Endothelial cell of umbilical vein (primary cell): ENCODE results near the gene LCLAT1. TPM values are rescaled to one million over a fixed set of nuclear protein-coding genes. Genes with fewer than 3 reads are reported as not detected.

Experiments used
- BruUV-seq: library from RNA; stranded (reverse); fragments of 400-500 nt; replicated peaks from 2 replicates; lab custom pipeline; 2021; lab: Mats Ljungman, UMichigan
- CTCF ChIA-PET: fragments of 300-600, 350-600 bp; sonication (Branson Sonifier 250); formaldehyde crosslinking; loops from one replicate; lab custom pipeline; 2021; ENCODE audit warnings: antibody characterized with exemption, inconsistent platforms; lab: Charles Lee
- POLR2A ChIA-PET: fragments of 300-600, 350-600 bp; sonication (Branson Sonifier 250); formaldehyde crosslinking; loops from one replicate; lab custom pipeline; 2021; ENCODE audit warnings: antibody characterized with exemption, inconsistent platforms; lab: Charles Lee
- DNase-seq: peaks from one replicate; pipeline ENCODE4 v3.0.0-alpha.2; 2011; ENCODE audit warnings: low read depth, low spot score
- FAIRE-seq: peaks from 2 replicates; lab custom pipeline; 2011; peaks lifted over from hg19 to GRCh38; lab: Jason Lieb, UNC
- H2AFZ ChIP-seq: 2 replicates; pipeline ENCODE4 v1.6.0; 2012; ENCODE audit warnings: low read depth, low read length, control low read depth, inconsistent platforms
- H3K27ac ChIP-seq: 2 replicates; pipeline ENCODE4 v1.5.1; 2011; ENCODE audit warnings: low read depth, mild to moderate bottlenecking, control low read depth, low read length, moderate library complexity; ENCODE audit not compliant: insufficient read depth
- H3K27me3 ChIP-seq, 2 experiments: 2 replicates each; pipeline versions ENCODE4 v1.6.0 to v1.6.1; 2011; ENCODE audit warnings: low read length in 2 of 2, mixed read lengths in 1 of 2; ENCODE audit not compliant: control insufficient read depth in 2 of 2, insufficient read depth in 2 of 2
- H3K36me3 ChIP-seq, 2 experiments: 2 replicates in 1 of 2; 3 replicates in 1 of 2; pipeline ENCODE4 v1.5.1; 2011; ENCODE audit warnings: low read length in 2 of 2, mild to moderate bottlenecking in 1 of 2, moderate library complexity in 1 of 2; ENCODE audit not compliant: control insufficient read depth in 2 of 2, insufficient read depth in 2 of 2; ENCODE audit errors: extremely low read depth in 1 of 2
- H3K4me1 ChIP-seq: 3 replicates; pipeline ENCODE4 v1.5.1; 2011; ENCODE audit warnings: mild to moderate bottlenecking, low read length; ENCODE audit not compliant: control insufficient read depth, insufficient read depth; ENCODE audit errors: extremely low read depth
- H3K4me2 ChIP-seq: 2 replicates; pipeline ENCODE4 v1.6.1; 2011; ENCODE audit warnings: low read length, control low read depth, mixed read lengths; ENCODE audit not compliant: insufficient read depth
- H3K4me3 ChIP-seq, 3 experiments: fragments of 200-600 bp in 1 of 3; sonication (generic), shearing (Covaris generic) in 1 of 3; replicated peaks in 1 of 3; 2 replicates each; pipeline ENCODE4 v1.5.1; 2011 to 2016; ENCODE audit warnings: control low read depth in 3 of 3, low read length in 3 of 3, mild to moderate bottlenecking in 2 of 3, inconsistent platforms in 1 of 3, low read depth in 1 of 3, moderate library complexity in 1 of 3; ENCODE audit not compliant: insufficient read depth in 1 of 3
- H3K79me2 ChIP-seq: 2 replicates; pipeline ENCODE4 v1.6.0; 2012; ENCODE audit warnings: low read length, inconsistent platforms; ENCODE audit not compliant: control insufficient read depth, insufficient read depth
- H3K9ac ChIP-seq: replicated peaks from 2 replicates; pipeline ENCODE3; 2011; ENCODE audit warnings: low read length, control low read depth; ENCODE audit not compliant: insufficient read depth; ENCODE audit errors: extremely low read depth
- H3K9me1 ChIP-seq: replicated peaks from 3 replicates; pipeline ENCODE4 v1.6.0; 2011; ENCODE audit warnings: mild to moderate bottlenecking, low read length; ENCODE audit not compliant: control insufficient read depth, insufficient read depth; ENCODE audit errors: extremely low read depth
- H3K9me3 ChIP-seq: replicated peaks from 2 replicates; pipeline ENCODE4 v1.5.1; 2012; ENCODE audit warnings: low read length, inconsistent platforms; ENCODE audit not compliant: control insufficient read depth, insufficient read depth
- H4K20me1 ChIP-seq: replicated peaks from 2 replicates; pipeline ENCODE3; 2011; ENCODE audit warnings: mild to moderate bottlenecking, low read length; ENCODE audit not compliant: control insufficient read depth, insufficient read depth; ENCODE audit errors: extremely low read depth
- GATA2 ChIP-seq: IDR thresholded peaks from 2 replicates; pipeline ENCODE4 v1.7.0; 2011; ENCODE audit warnings: low read depth, mild to moderate bottlenecking, moderate library complexity, mixed read lengths, low read length; ENCODE audit not compliant: insufficient read length, insufficient read depth
- JUN ChIP-seq: IDR thresholded peaks from 2 replicates; pipeline ENCODE4 v1.6.1; 2011; ENCODE audit warnings: borderline replicate concordance, low read depth; ENCODE audit not compliant: insufficient read length, insufficient read depth
- MAX ChIP-seq: IDR thresholded peaks from 2 replicates; pipeline ENCODE4 v1.6.1; 2011; ENCODE audit not compliant: insufficient read depth, insufficient read length
- POLR2A ChIP-seq: IDR thresholded peaks from 2 replicates; pipeline ENCODE4 v1.6.1; 2012; ENCODE audit warnings: low read depth, mild to moderate bottlenecking, control low read depth, low read length
- dilution Hi-C: fragments of 300-500 bp; cut with MboI; formaldehyde crosslinking; loops from one replicate; pipeline ENCODE4 v1.15.0; 2019; ENCODE audit warnings: low sequenced_read_pairs; ENCODE audit not compliant: extremely low pct_ligation_motif_present
- intact Hi-C: fragments of 100-400 bp; cut with micrococcal nuclease; formaldehyde crosslinking; loops from one replicate; pipeline ENCODE4 v1.10.0; 2022
- polyA plus RNA-seq, 4 experiments: library from polyadenylated mRNA; depleted of rRNA in 3 of 4; stranded (reverse) in 3 of 4; unstranded in 1 of 4; fragments of >200 nt; gene quantifications; 2 replicates each; pipeline versions ENCODE4 v1.2.1 to v1.2.3, GENCODE V29; 2011 to 2012; ENCODE audit warnings: missing spikeins in 1 of 4
- total RNA-seq: library from RNA; stranded (reverse); gene quantifications from 2 replicates; pipeline ENCODE4 v1.2.3, GENCODE V29; 2021

LCLAT1 gene
- total and polyA plus RNA-seq, 2 donors (not counting 3 experiments of a cell fraction or from before 2014, with no cell fraction given): 6.1 to 20.8 TPM

- H3K4me1 ChIP-seq: no peaks in the 10 kb centered on the region
- FAIRE-seq (no peak), DNase-seq (no peak)
- H3K4me3 ChIP-seq: no peak overlapping the region
- no peak overlapping the region for H3K4me2 ChIP-seq
- no peak overlapping the region for H2AFZ ChIP-seq
- TF ChIP-seq GATA2: no peak
- H3K27me3 ChIP-seq: no peaks in the 10 kb centered on the region
- BruUV-seq: no TSS peak
- intact Hi-C loops: no loop called here
- no peaks in the 10 kb centered on the region for H3K79me2 ChIP-seq
- H3K27ac ChIP-seq: no peak overlapping the region
- H3K36me3 ChIP-seq: no peaks in the 10 kb centered on the region
- H3K9ac ChIP-seq: no peak overlapping the region
- dilution Hi-C loops: no loop called here
- H3K9me1 ChIP-seq: no peaks in the 10 kb centered on the region
- CTCF ChIA-PET: no interaction called here
- H4K20me1 ChIP-seq: no peaks in the 10 kb centered on the region
- no peaks in the 10 kb centered on the region for H3K9me3 ChIP-seq
- POLR2A ChIA-PET: no interaction called here
These were observed 141.9 kb downstream of the LCLAT1 start for GRCh38 chr2:30588994-30589393.

- TF ChIP-seq MAX (no peak), POLR2A (no peak), JUN (no peak)
- no peaks in the 10 kb centered on the region for H3K9me3 ChIP-seq
- intact Hi-C loops: no loop called here
- DNase-seq (no peak), FAIRE-seq (no peak)
- H3K27me3 ChIP-seq: no peaks in the 10 kb centered on the region
- POLR2A ChIA-PET: no interaction called here
- H3K4me3 ChIP-seq: no peak overlapping the region
- H3K4me2 ChIP-seq: no peak overlapping the region
- no peaks in the 10 kb centered on the region for H4K20me1 ChIP-seq
- CTCF ChIA-PET: interaction anchor here (1.2 to 1.3 kb wide), 2 partner anchors 20 to 30 kb away, joined by 3 to 4 read pairs; no protein-coding TSS in a partner anchor
- no peak overlapping the region for H2AFZ ChIP-seq
- no peak overlapping the region for H3K27ac ChIP-seq
- no TSS peak for BruUV-seq
- H3K9me1 ChIP-seq: no peaks in the 10 kb centered on the region
- no peaks in the 10 kb centered on the region for H3K4me1 ChIP-seq
- no peaks in the 10 kb centered on the region for H3K79me2 ChIP-seq
- H3K9ac ChIP-seq: no peak overlapping the region
- dilution Hi-C loops: no loop called here
- H3K36me3 ChIP-seq: no peaks in the 10 kb centered on the region
These were observed 143.4 kb downstream of the LCLAT1 start for GRCh38 chr2:30590407-30590806.
